ENCODE data around the gene CORO2A. TPM values are rescaled to one million over a fixed set of nuclear protein-coding genes. Genes with fewer than 3 reads are reported as not detected.
"Not testable (repeated sequence)": the region's sequence is repeated elsewhere in the genome, so short reads cannot be mapped to it uniquely, and the experiment has no call there.

Gene CORO2A
- total RNA-seq, 5 donors from 2014 or later (not counting 1 experiment from before 2014, with no cell fraction given), result 9.1 to 12.4 (median 10.8) TPM

DNA sequence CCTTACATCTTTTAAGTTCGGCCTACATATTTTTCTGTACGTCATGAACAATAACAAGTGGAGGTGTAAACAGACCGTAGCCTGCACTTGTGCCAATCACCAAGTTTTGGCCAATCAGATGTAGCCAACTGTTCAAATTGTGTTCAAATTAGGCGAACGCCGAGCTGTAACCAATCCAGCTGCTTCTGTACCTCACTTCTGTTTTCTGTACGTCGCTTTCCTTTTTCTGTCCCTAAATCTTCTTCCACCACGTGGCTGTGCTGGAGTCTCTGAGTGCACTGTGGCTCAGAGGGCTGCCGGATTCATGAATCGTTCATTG lies 99.9 kb downstream of the CORO2A start:
- POLR2A ChIA-PET, result interaction anchor here in 1 of 2 donors (0.6 to 1.2 kb wide), 2 partner anchors 16 to 233 kb away, joined by 3 read pairs; no protein-coding TSS in a partner anchor
- WGBS (ENCODE audit: insufficient coverage), result 81% methylated on average over 11 of the region's 11 CpGs
- H3K27ac ChIP-seq (ENCODE audit: low read length), result peak overlapping the region; percentile 28
- Mint-ChIP-seq H3K36me3 (peaks cover 65% of the 10 kb centered on the region), H3K9me3 (no peaks in the 10 kb centered on the region), H3K27ac (peak overlapping the region; percentile 46 to 89), H3K4me1 (peaks cover 52 to 71% (median 67%) of the 10 kb centered on the region in 3 donors), H3K27me3 (no peaks in the 10 kb centered on the region), H3K4me3 (peak overlapping the region in 1 of 3 donors; percentile 16)
- no peaks in the 10 kb centered on the region for H3K9me3 ChIP-seq
- H3K4me3 ChIP-seq (ENCODE audit: control insufficient read depth in 1 of 2, extremely low read depth in 1 of 2, low read length in 1 of 2), result no peak overlapping the region
- ATAC-seq (replicated peaks in 1 of 4) (peak in 3 of 4 experiments; percentile 40 to 81 (median 52)), DNase-seq (peak in 9 of 35 experiments; percentile 7 to 67 (median 34))
- H3K4me1 ChIP-seq (ENCODE audit: control insufficient read depth in 1 of 2, extremely low read depth in 1 of 2, insufficient read depth in 2 of 2, low read length in 2 of 2), result peaks cover 0 to 57% of the 10 kb centered on the region in 2 experiments
- H3K36me3 ChIP-seq (ENCODE audit: control insufficient read depth in 2 of 2, extremely low read depth in 1 of 2, insufficient read depth in 1 of 2, low read length in 1 of 2), result peaks cover 10 to 52% of the 10 kb centered on the region in 2 donors
- H3K27me3 ChIP-seq (replicated peaks in 1 of 2; ENCODE audit: control insufficient read depth in 2 of 2, extremely low read depth in 1 of 2, insufficient read depth in 2 of 2, low read length in 1 of 2), result no peaks in the 10 kb centered on the region
- CTCF ChIA-PET, result interaction anchor here in 1 of 2 donors (0.5 to 2.9 kb wide), 4 partner anchors 9 to 152 kb away, joined by 3 to 8 read pairs (median 3); partner anchors contain the start of gene TRIM14

DNA sequence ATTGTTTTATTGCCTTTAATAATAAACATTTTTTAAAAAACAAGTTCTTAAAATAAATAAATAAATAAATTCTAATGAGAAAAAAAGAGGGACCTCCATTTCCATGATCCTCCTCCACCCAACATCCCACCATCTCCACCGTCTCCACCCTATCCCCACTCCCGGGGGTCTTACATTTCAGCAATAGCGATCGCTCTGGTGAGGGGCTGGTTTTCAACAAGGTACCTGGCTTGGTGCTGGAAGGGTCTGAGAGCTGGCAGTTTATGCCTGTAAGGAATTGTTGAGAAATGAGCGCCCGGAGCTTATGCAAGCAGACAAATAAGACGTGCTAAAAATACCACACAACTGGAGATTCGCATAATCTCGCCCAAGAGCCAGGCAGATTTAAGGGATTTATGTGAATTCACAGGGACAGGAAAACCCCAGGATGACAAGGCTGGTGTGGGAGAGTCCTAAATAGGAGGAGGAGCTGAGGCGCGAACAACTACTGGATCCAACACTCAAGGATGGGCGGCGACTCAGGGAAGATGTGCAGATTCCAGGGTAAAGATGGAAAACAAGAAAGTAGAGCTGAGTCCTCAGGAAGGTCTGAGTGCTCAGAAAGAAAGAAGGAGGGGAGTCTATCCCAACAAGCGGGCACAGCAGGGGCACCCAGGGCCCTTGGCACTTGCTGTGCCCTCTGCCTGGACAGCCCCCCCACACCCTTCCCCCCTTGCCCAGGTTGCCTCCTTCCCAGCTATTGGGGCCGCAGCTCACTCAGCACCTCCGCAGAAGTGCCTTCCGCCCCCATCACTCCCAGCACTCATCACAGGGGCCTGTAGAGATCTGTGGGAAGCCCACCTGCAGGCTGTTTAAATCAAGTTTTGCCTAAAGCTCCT lies 100.5 kb downstream of the CORO2A start:
- peak overlapping the region; percentile 41 to 89 for H3K27ac Mint-ChIP-seq
- WGBS (ENCODE audit: insufficient coverage), result 100% methylated on average over 6 of the region's 17 CpGs
- Histone ChIP-seq H3K4me3 (ENCODE audit: control insufficient read depth in 1 of 2, extremely low read depth in 1 of 2, low read length in 1 of 2) (no peak overlapping the region), H3K27me3 (replicated peaks in 1 of 2; ENCODE audit: control insufficient read depth in 2 of 2, extremely low read depth in 1 of 2, insufficient read depth in 2 of 2, low read length in 1 of 2) (no peaks in the 10 kb centered on the region), H3K36me3 (ENCODE audit: control insufficient read depth in 2 of 2, extremely low read depth in 1 of 2, insufficient read depth in 1 of 2, low read length in 1 of 2) (peaks cover 8 to 52% of the 10 kb centered on the region in 2 donors), H3K4me1 (ENCODE audit: control insufficient read depth in 1 of 2, extremely low read depth in 1 of 2, insufficient read depth in 2 of 2, low read length in 2 of 2) (peaks cover 0 to 51% of the 10 kb centered on the region in 2 experiments), H3K27ac (ENCODE audit: low read length) (no peak overlapping the region), H3K9me3 (no peaks in the 10 kb centered on the region)
- no peak for DNase-seq
- CTCF ChIA-PET, result interaction anchor here in 1 of 2 donors (0.5 to 2.9 kb wide), 5 partner anchors 10 to 988 kb away, joined by 3 to 8 read pairs (median 3); partner anchors contain the start of gene TRIM14
- H3K36me3 Mint-ChIP-seq, result peaks cover 62% of the 10 kb centered on the region
- POLR2A ChIA-PET, result interaction anchor here (0.6 to 1.2 kb wide), 3 partner anchors 11 to 234 kb away, joined by 3 read pairs; no protein-coding TSS in a partner anchor
- H3K4me1 Mint-ChIP-seq, result peaks cover 48 to 67% (median 63%) of the 10 kb centered on the region in 3 donors
- peak in 1 of 4 experiments; percentile 12 for ATAC-seq (replicated peaks in 1 of 4)
- no peaks in the 10 kb centered on the region for H3K27me3 Mint-ChIP-seq
- peak overlapping the region in 1 of 3 donors; percentile 16 for H3K4me3 Mint-ChIP-seq
- no peaks in the 10 kb centered on the region for H3K9me3 Mint-ChIP-seq

DNA sequence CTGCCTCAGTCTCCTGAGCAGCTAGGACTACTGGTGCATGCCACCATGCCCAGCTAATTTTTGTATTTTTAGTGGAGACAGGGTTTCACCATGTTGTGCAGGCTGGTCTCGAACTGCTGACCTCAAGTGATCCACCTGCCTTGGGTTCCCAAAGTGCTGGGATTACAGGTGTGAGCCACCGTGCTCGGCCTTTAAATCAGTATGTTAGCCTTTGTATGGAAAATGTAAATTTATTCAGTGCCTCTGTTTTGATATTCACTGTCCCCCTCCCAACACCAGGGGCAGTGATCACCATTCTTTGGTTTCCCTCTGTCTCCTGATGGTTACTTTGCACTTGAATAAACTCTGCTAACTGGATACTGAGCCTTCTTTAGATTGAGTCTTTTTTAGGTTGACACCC lies 101.8 kb downstream of the CORO2A start:
- H3K9me3 ChIP-seq; POLR2A ChIA-PET; H3K27ac Mint-ChIP-seq; H3K27me3 Mint-ChIP-seq; H3K4me3 ChIP-seq (ENCODE audit: control insufficient read depth in 1 of 2, extremely low read depth in 1 of 2, low read length in 1 of 2); H3K27ac ChIP-seq (ENCODE audit: low read length); H3K27me3 ChIP-seq (replicated peaks in 1 of 2; ENCODE audit: control insufficient read depth in 2 of 2, extremely low read depth in 1 of 2, insufficient read depth in 2 of 2, low read length in 1 of 2); H3K4me3 Mint-ChIP-seq; DNase-seq; H3K9me3 Mint-ChIP-seq; ATAC-seq (replicated peaks in 1 of 4): not testable (repeated sequence)
- CTCF ChIA-PET, result interaction anchor here (0.7 to 2.9 kb wide), 2 partner anchors 11 to 189 kb away, joined by 4 to 8 read pairs; no protein-coding TSS in a partner anchor
- WGBS (ENCODE audit: insufficient coverage), result 100% methylated on average over 1 of the region's 3 CpGs
- H3K36me3 ChIP-seq (ENCODE audit: control insufficient read depth in 2 of 2, extremely low read depth in 1 of 2, insufficient read depth in 1 of 2, low read length in 1 of 2), result peaks cover 7 to 53% of the 10 kb centered on the region in 2 donors
- Mint-ChIP-seq H3K36me3 (peaks cover 62% of the 10 kb centered on the region), H3K4me1 (peaks cover 49 to 65% (median 61%) of the 10 kb centered on the region in 3 donors)
- peaks cover 0 to 38% of the 10 kb centered on the region in 2 experiments for H3K4me1 ChIP-seq (ENCODE audit: control insufficient read depth in 1 of 2, extremely low read depth in 1 of 2, insufficient read depth in 2 of 2, low read length in 2 of 2)

DNA sequence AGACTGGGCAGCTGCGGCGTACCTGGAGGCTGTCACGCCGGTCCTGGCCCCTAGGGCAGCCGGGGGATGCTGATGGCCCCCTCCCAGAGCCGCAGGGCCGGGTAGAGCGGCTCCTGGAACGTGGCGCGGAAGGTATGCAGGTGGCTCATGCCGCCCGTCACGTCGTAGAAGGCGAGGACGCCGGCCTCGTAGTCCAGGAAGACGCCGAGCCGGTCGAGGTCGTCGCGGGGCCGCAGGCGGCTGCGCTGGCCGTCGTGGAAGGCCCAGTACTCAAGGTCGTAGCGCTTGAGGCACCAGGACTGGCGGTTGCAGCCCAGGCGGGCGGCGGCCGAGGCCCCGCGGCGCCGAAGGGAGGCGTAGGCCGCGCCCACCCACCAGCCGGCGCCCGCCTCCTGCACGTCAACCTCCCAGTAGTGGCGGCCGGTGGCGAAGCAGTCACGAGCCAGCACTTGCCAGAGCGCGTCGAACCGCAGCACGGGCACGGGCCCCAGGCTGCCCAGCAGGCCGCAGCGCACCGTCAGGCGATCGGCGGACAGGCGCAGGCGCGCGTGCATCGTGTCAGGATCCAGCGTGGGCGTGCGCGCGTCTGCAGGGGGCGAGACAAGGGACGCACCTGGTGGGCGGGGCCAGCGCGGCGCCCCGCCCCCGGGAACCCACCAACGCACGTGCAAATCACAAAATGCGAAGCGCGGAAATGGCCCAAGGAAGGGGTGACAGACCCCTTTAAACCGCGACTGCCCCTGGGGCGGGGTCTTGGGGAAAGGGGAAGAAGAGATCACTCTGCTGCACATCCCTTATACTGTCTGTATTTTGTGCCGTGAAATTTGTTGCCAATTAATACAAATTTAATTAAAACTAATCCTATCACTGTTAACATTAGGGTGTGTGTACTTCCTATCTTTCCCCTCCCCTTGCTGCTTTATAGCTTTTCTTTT lies 104.8 kb downstream of the CORO2A start:
- Histone ChIP-seq H3K36me3 (ENCODE audit: control insufficient read depth in 2 of 2, extremely low read depth in 1 of 2, insufficient read depth in 1 of 2, low read length in 1 of 2) (peaks cover 3 to 55% of the 10 kb centered on the region in 2 donors), H3K9me3 (no peaks in the 10 kb centered on the region), H3K27me3 (replicated peaks in 1 of 2; ENCODE audit: control insufficient read depth in 2 of 2, extremely low read depth in 1 of 2, insufficient read depth in 2 of 2, low read length in 1 of 2) (no peaks in the 10 kb centered on the region), H3K4me1 (ENCODE audit: control insufficient read depth in 1 of 2, extremely low read depth in 1 of 2, insufficient read depth in 2 of 2, low read length in 2 of 2) (peaks cover 0 to 8% of the 10 kb centered on the region in 2 experiments), H3K27ac (ENCODE audit: low read length) (no peak overlapping the region), H3K4me3 (ENCODE audit: control insufficient read depth in 1 of 2, extremely low read depth in 1 of 2, low read length in 1 of 2) (no peak overlapping the region)
- Mint-ChIP-seq H3K27ac (peak overlapping the region in 1 of 2 donors; percentile 81), H3K4me3 (peak overlapping the region in 1 of 3 donors; percentile 61), H3K4me1 (peaks cover 52 to 54% (median 53%) of the 10 kb centered on the region in 3 donors), H3K36me3 (peaks cover 59% of the 10 kb centered on the region), H3K9me3 (no peaks in the 10 kb centered on the region), H3K27me3 (no peaks in the 10 kb centered on the region)
- ChIA-PET CTCF (interaction anchor here in 1 of 2 donors (0.5 to 1.0 kb wide), 2 partner anchors 167 to 168 kb away, joined by 3 read pairs; partner anchors contain the start of gene TBC1D2), POLR2A (interaction anchor here in 1 of 2 donors (0.6 to 1.0 kb wide), 4 partner anchors 10 to 168 kb away, joined by 3 to 6 read pairs (median 3); partner anchors contain the start of gene NANS)
- ATAC-seq (replicated peaks in 1 of 4), result peak; percentile 45 to 78 (median 58)
- WGBS (ENCODE audit: insufficient coverage), result 93% methylated on average over 65 of the region's 92 CpGs
- peak in 19 of 35 experiments; percentile 6 to 50 (median 34) for DNase-seq

DNA sequence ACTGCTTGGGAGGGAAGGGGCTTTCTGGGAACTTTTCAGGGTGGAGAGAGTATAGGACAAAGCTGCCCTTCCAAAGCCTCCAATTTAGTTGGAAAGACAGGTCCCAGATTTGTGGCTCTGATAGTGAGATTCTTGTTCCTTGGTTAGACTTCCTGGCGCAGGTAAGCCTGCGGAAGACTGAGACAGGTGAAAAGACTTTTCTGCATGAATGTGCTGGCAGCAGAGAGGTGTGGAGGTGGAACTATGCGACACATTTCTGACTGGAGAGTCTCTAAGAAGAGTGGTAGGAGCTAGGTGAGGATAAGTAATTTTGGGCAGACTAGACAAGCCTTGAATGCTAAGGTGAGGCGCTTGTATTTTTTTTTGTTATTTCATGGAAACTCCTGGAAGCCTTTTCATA lies 106.0 kb downstream of the CORO2A start:
- Mint-ChIP-seq H3K27me3 (no peaks in the 10 kb centered on the region), H3K4me1 (peaks cover 55 to 60% (median 58%) of the 10 kb centered on the region in 3 donors), H3K4me3 (peak overlapping the region in 2 of 3 donors; percentile 61 to 63), H3K9me3 (no peaks in the 10 kb centered on the region), H3K27ac (peak overlapping the region; percentile 81 to 82), H3K36me3 (peaks cover 60% of the 10 kb centered on the region)
- 93% methylated on average over 4 of the region's 4 CpGs for WGBS (ENCODE audit: insufficient coverage)
- ChIA-PET POLR2A (interaction anchor here (0.6 to 0.9 kb wide), 2 partner anchors 9 to 12 kb away, joined by 3 read pairs; no protein-coding TSS in a partner anchor), CTCF (interaction anchor here in 1 of 2 donors (1.0 kb wide), 1 partner anchor 15 kb away, joined by 3 read pairs; no protein-coding TSS in a partner anchor)
- Histone ChIP-seq H3K27ac (ENCODE audit: low read length) (no peak overlapping the region), H3K36me3 (ENCODE audit: control insufficient read depth in 2 of 2, extremely low read depth in 1 of 2, insufficient read depth in 1 of 2, low read length in 1 of 2) (peaks cover 0 to 65% of the 10 kb centered on the region in 2 donors), H3K9me3 (no peaks in the 10 kb centered on the region), H3K4me3 (ENCODE audit: control insufficient read depth in 1 of 2, extremely low read depth in 1 of 2, low read length in 1 of 2) (no peak overlapping the region), H3K27me3 (replicated peaks in 1 of 2; ENCODE audit: control insufficient read depth in 2 of 2, extremely low read depth in 1 of 2, insufficient read depth in 2 of 2, low read length in 1 of 2) (no peaks in the 10 kb centered on the region), H3K4me1 (ENCODE audit: control insufficient read depth in 1 of 2, extremely low read depth in 1 of 2, insufficient read depth in 2 of 2, low read length in 2 of 2) (peaks cover 0 to 12% of the 10 kb centered on the region in 2 experiments)
- no peak for DNase-seq
- no peak for ATAC-seq (replicated peaks in 1 of 4)
